ENCODE measurements around the gene CFHR3. TPM values are rescaled to one million over a fixed set of nuclear protein-coding genes. Genes with fewer than 3 reads are reported as not detected.
"Not testable (repeated sequence)": the region's sequence is repeated elsewhere in the genome, so short reads cannot be mapped to it uniquely, and the experiment has no call there.

CFHR3 gene
- 0.24 TPM for total RNA-seq
- long read RNA-seq, result 0 reads

DNA sequence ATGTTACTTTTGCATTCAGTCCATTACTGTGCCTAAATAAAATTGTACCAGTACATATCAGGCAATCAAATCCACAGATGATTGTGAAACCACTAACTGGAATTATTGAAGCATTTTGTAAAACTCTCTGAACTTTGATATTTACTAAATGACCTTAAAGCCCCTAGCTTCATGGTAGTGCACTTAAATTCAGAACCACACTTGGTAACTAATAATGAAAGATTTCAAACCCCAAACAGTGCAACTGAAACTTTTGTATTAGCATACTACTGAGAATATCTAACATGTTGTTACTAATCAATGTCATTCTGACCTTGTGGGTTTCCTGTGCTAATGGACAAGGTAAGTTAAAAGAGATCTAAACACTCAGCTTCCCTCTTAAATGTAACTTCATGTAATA lies at the start of gene CFHR3:
Gene CFHR3 (plus strand): TSS at position 238 of the 400 bp plus-strand sequence. CDS start 47 bp downstream, at position 285.
- ATAC-seq (ENCODE audit: poor library complexity) (no peak), DNase-seq (no peak)
- intact Hi-C loops (cut with DNase I), result no loop called here

DNA sequence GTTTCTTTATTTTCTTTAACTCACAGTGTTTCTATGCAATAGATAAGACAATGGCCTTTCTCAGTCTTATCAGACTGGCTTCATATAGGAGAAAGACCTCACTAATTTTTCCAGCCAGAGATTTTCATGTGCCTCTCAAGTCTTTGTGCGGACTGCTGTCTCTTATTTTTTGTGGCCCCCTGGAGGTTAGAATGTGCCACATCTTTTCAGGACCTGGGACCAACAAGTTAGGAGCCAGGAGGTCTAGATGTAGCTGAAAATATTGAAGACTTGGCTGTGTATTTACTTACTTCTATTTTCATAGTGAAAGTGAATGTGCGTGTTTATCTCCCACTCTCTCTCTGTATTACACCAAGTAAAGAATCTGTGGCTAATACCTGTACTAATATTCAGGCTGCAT lies 42.1 kb upstream of the CFHR3 start:
- DNase-seq (no peak), ATAC-seq (ENCODE audit: poor library complexity) (no peak)
- intact Hi-C loops (cut with DNase I), result no loop called here

DNA sequence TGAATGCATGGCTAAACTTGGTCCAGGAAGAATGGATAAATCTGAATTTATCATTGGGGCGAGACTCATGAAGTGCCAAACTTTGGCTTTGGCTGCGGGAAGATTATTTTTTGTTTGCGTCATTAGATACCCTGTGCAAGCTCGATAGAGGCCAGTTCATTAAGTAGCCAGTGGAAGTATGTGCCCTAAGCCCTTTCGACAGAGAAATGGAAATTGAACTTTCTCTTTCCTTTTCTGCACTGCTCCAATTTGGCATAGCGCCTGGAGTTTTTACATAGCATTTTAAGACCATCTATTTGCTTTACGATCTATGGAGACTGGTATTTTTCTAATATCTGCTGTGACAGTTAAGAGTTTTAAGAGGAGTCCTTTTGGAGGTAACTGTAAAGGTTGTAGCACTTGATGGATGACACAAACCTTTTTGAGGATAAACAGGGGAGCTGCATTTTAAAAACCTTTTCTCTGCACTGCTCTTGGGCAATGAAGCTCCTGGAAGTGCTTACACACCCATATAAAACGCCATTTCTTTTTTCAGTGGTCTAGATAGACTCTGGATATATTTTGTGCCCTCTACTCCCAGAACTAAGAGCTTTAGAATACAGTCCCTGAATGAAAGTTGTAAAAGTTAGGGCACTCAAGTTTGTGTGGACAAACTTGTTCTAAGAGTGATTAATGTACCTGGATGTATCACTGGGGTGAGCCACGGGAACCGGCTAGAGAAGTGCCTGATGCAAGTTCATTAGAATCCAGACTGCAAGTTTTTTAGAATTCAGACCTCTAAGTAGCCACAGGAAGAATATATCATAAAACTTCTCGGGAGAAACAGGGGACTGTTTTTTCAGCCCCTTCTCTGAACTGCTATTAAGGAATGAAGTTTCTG lies 41.3 kb upstream of the CFHR3 start:
- DNase-seq, result no peak
- ATAC-seq (ENCODE audit: poor library complexity), result no peak
- intact Hi-C loops (cut with DNase I), result no loop called here

DNA sequence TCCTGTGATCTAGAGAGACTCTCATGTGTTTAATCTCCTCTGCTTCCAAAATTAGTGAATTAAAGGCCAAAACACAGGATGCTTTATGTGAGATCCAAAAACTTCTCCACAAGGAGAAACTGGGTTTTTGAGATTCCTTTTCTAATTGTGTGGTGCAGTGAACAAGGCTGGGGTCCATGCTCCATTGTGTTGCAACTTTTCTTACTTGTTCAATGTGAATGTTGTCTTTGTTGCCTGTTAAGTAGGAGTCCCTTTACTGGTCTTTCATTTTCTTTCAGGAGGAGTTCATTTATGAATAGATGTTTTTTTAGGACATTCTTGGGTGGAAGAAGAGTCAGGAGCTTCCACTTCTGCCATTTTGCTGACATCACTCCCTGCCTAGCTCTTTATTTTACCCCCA lies 40.6 kb upstream of the CFHR3 start:
- intact Hi-C loops (cut with DNase I), result no loop called here
- no peak for DNase-seq
- no peak for ATAC-seq (ENCODE audit: poor library complexity)

DNA sequence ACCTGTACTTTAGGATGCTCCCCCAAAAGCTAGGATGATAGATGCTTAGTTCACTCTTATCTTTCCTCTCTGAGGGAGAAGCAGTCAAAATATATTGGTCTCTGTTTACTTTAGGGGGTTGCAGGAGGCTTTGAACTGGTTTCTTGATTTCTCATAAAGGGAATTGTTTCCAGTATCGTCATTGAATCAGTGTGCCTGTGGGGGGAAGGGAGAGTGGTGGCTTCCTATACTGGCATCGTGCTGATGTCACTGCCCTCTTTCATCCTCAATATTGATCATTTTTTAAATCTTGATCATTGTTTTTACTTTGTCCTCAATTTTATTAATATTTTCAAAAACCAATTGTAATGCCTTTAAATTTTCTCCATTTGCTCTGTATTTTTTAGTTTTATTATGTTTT lies 40.2 kb upstream of the CFHR3 start:
- no peak for DNase-seq
- no peak for ATAC-seq (ENCODE audit: poor library complexity)
- intact Hi-C loops (cut with DNase I), result no loop called here

DNA sequence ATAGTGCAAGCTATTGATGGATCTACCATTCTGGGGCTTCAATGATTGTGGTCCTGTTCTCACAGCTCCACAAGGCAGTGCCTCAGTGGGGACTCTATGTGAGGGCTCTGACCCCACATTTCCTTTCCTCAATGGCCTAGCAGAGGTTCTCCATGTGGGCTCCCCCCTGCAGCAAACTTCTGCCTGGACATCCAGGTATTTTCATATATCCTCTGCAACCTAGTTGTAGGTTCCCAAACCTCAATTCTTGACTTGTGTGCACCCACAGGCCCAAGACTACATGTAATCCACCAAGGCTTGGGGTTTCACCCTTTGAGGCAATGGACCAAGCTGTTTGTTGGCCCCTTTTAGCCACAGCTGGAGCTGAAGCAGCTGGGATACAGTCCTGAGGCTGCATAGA lies 35.9 kb upstream of the CFHR3 start:
- DNase-seq, result no peak
- ATAC-seq (ENCODE audit: poor library complexity), result no peak
- intact Hi-C loops (cut with DNase I), result no loop called here

DNA sequence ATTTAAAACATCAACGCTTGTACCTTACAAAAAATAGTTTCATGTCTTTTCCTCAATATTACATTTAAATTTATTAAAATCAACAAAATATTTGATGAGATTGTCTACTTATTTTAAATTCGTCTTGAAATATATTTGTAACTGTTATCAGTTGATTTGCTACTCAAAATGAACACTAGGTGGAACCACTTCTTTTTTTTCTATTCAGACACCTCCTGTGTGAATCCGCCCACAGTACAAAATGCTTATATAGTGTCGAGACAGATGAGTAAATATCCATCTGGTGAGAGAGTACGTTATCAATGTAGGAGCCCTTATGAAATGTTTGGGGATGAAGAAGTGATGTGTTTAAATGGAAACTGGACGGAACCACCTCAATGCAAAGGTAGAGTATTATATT lies 31.4 kb upstream of the CFHR3 start:
- intact Hi-C loops (cut with DNase I); ATAC-seq (ENCODE audit: poor library complexity); DNase-seq: not testable (repeated sequence)

DNA sequence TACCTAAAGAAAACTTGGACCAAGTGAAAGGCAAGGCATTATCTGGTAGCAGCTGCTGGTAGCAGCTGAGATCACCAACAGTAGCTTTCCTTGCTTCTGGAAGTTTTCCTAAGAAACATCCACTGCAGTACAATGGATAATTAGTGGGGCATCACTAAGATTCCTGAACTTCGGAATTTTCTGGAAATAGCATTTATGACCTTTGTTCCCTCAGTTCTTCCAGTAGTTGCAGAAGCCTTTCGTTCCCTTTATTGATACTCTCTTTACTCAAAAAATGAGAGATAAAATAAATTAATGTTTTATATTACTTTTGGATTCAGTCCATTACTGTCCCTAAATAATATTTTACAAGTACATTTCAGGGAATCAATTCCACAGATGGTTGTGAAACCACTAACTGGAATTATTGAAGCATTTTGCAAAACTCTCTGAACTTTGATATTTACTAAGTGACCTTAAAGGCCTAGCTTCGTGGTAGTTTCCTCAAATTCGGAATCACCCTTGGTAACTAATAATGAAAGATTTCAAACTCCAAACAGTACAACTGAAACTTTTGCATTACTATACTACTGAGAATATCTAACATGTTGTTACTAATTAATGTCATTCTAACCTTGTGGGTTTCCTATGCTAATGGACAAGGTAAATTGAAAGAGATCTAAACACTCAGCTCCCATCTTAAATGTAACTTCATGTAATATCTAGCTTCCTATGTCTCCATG lies 9.5 kb upstream of the CFHR3 start:
- intact Hi-C loops (cut with DNase I); ATAC-seq (ENCODE audit: poor library complexity); DNase-seq: not testable (repeated sequence)

DNA sequence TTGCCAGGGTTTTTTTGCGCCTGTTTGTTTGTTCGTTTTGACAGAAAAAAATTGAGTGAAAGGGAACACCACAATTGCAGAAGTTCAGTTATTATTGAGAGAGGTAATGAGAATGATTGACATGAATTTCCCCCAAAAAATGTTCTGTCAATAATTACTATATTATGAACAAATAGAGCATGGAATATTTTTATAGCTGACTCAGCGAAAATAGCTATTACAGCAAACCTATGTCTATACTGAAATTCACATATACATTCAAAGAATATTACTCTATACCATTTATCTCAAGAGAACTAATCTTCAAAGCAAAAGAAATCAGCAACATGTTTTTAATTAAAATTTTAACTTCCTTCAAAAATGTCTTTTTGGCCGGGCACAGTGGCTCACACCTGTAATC lies 4.8 kb upstream of the CFHR3 start:
- ATAC-seq (ENCODE audit: poor library complexity); intact Hi-C loops (cut with DNase I); DNase-seq: not testable (repeated sequence)

DNA sequence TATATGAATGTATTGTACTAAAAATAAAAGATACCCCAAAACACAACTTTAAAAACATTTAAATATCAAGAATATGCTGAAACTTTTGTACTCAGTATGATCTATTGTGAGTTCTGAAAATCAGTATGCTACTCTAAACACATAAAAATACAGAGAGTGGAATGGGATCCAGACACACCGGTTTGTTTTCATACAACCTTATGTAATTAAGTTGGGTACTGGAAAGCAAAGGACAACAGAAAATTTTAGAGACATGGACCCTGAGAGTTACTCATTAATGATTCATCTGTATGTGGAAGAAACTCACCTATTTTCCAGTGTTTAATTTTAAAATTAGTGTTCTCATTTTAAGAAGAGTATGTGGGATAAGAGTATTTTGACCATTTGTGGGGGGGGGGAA lies 927 bp upstream of the CFHR3 start:
- DNase-seq (no peak), ATAC-seq (ENCODE audit: poor library complexity) (no peak)
- intact Hi-C loops (cut with DNase I), result no loop called here

DNA sequence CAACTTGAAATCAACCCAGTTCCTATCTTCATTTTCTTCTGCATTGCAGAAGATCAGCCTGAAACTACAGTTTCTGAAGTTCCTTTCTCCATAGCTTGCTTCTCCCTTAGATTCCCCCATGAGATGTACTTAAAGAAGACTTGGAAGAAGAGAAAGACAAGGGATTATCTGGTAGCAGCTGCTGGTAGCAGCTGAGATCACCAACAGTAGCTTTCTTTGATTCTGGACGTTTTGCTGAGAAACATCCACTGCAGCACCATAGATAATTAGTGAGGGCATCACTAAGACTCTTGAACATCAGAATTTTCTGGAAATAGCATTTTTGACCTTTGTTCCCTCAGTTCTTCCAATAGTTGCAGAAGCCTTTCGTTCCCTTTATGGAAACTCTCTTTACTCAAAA lies 465 bp upstream of the CFHR3 start:
- intact Hi-C loops (cut with DNase I), result no loop called here
- ATAC-seq (ENCODE audit: poor library complexity), result no peak
- DNase-seq, result no peak

DNA sequence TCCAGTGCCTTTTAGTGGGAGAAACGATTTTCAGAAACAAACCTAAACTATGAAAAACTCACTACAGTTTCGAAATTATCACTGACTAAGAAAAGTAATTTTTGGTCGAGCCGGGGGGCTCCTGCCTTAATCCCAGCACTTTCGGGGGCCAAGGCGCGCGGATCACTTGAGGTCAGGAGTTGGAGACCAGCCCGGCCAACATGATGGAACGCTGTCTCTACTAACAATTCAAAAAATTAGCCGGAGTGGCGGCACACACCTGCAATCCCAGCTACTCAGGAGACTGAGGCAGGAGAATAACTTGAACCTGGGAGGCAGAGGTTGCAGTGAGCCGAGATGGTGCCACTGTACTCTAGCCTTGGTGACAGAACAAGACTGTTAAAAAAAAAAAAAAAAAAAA lies 3.0 kb downstream of the CFHR3 start:
- DNase-seq, result peak; percentile 22
- no peak for ATAC-seq (ENCODE audit: poor library complexity)
- intact Hi-C loops (cut with DNase I), result no loop called here

DNA sequence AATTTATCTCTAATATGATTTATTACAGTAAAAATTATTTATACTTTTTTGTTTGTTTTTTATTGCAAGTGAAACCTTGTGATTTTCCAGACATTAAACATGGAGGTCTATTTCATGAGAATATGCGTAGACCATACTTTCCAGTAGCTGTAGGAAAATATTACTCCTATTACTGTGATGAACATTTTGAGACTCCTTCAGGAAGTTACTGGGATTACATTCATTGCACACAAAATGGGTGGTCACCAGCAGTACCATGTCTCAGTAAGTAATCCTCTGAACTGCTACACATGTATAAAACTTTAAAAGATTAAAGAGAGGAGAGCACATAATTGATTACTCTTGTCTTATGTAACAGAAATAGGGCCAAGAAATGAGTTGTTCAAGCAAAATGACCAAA lies 4.5 kb downstream of the CFHR3 start:
- intact Hi-C loops (cut with DNase I), result no loop called here

DNA sequence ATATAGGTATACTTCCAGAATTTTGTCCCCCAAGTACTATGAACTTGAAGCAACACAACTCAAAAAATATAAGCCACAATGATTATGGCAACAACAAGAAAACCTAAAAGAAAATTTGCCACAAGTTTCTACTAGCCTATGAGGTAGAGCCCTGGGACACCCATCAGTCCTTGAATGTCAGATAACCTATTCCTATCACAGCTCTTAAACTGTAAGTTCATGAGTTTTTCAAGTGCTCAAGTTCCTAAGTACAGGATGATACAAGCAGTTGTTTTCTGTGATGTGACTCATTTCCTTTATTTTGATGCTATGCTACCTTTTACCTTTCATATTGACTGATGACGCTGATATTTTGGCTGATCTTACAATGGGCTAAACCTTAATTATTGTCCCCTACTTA lies 16.6 kb downstream of the CFHR3 start:
- ATAC-seq (ENCODE audit: poor library complexity); DNase-seq; intact Hi-C loops (cut with DNase I): not testable (repeated sequence)

More for the DNA sequence above, 4.5 kb downstream of the CFHR3 start:
- no peak for DNase-seq
- ATAC-seq (ENCODE audit: poor library complexity), result no peak

DNA sequence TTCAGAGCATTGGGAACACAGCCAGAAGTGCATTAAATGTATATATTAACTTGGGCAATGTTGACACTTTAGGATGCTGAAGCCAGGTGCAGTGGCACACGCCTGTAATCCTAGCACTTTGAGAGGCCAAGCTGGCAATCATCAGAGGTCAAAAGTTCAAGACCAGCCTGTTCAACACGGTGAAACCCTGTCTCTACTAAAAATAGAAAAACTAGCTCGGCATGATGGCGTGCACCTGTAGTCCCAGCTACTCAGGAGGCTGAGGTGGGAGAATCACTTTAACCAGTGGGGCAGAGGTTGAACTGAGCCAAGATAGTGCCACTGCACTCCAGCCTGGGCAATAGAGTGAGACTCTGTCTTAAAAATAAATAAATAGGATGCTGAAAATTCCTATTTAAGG lies 19.5 kb downstream of the CFHR3 start:
- ATAC-seq (ENCODE audit: poor library complexity); DNase-seq; intact Hi-C loops (cut with DNase I): not testable (repeated sequence)

DNA sequence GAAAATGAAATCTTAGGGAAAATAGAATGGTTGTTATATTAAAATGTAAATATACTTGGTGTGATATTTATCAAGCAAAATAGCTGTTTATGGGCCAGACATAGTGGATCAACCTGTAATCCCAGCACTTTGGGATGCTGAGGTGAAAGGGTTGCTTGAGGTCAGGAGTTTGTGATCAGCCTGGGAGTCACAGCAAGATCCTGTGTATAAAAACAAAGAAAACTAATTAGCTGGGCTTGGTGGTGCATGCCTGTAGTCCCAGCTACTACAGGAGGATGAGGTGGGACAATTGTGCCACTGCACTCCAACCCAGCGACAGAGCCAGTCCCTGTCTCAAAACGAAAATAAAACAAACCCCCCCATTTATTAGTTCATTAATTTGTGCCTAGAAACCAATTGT lies 23.3 kb downstream of the CFHR3 start:
- intact Hi-C loops (cut with DNase I), result no loop called here
- ATAC-seq (ENCODE audit: poor library complexity), result no peak
- DNase-seq, result no peak

DNA sequence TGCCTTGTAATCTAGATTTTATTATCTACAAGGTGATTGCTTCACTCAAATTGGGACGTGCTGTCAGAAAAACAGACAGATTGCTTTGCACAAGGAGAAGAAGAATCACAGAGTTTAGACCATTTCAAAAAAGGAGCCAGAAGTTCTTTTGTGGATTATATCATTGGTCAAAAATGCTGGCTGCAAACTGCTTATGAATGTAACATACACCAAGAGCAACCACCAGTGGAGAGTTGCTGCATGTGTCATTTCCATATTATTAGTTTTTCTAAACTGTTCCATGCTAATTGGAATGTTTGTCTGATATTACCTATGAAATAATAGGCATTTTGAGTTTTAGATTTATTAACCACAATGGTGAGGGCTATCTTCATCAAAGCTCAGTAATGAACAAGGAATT lies 27.3 kb downstream of the CFHR3 start:
- intact Hi-C loops (cut with DNase I); ATAC-seq (ENCODE audit: poor library complexity); DNase-seq: not testable (repeated sequence)

DNA sequence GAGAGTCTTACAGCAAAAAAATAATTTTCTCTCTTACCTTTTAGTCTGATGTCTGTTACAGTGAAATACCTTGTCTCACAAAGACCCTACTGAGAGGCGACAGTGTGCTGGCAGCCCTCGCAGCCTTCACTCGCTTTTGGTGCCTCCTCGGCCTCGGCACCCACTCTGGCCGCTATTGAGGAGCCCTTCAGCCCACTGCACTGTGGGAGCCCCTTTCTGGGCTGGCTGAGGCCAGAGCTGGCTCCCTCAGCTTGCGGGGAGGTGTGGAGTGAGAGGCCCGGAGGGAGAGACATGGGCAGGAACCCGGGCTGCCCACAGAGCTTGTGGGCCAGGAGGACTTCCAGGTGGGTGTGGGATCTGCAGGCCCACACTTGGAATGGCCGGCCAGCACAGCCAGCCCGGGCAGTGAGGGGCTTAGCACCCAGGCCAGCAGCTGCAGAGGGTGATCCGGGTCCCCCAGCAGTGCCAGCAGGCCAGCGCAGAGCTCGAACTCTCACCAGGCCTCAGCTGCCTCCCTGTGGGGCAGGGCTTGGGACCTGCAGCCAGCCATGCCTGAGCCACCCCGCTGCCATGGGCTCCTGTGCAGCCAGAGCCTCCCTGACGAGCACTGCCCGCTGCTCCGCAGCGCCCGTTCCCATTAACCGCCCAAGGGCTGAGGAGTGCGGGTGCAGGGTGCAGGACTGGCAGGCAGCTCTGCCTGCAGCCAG lies 34.0 kb downstream of the CFHR3 start:
- ATAC-seq (ENCODE audit: poor library complexity) (no peak), DNase-seq (no peak)
- intact Hi-C loops (cut with DNase I), result no loop called here

DNA sequence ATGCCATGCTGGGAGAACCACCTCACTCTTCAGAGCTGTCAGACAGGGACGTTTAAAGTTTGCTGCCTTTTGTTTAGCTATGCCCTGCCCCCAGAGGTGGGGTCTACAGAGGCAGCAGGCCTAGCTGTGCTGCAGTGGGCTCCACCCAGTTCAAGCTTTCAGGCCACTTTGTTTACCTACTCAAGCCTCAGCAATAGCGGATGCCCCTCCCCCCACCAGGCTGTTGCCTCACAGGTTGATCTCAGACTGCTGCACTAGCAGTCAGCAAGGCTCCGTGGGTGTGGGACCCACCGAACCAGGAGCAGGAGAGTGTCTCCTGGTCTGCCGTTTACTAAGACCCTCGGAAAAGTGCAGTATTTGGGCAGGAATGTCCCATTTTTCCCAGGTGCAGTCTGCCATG lies 42.8 kb downstream of the CFHR3 start:
- intact Hi-C loops (cut with DNase I); DNase-seq: not testable (repeated sequence)

More for the DNA sequence above, 42.8 kb downstream of the CFHR3 start:
- ATAC-seq (ENCODE audit: poor library complexity), result not testable (repeated sequence)
